IMR-90 (cell line): ENCODE results near the gene THSD8.
A peak's percentile ranks its signal among the peaks of the same experiment; 100 is the strongest.

Experiments used
- BHLHE40 ChIP-seq: fragments of 150-350 bp; IDR thresholded peaks from 2 replicates; pipeline ENCODE4 v1.6.1; 2016; ENCODE audit warnings: mild to moderate bottlenecking, low read depth, low read length
- CEBPB ChIP-seq: IDR thresholded peaks from 2 replicates; pipeline ENCODE4 v1.6.1; 2012; ENCODE audit warnings: low read depth, low read length, improper control_type of control experiment
- CHD1 ChIP-seq: IDR thresholded peaks from 2 replicates; pipeline ENCODE4 v1.6.1; 2012; ENCODE audit warnings: low read depth, low read length, improper control_type of control experiment
- ELK1 ChIP-seq: fragments of 150-350 bp; IDR thresholded peaks from 2 replicates; pipeline ENCODE4 v1.6.1; 2016; ENCODE audit warnings: low read depth, mild to moderate bottlenecking, low read length, moderate library complexity, borderline replicate concordance
- FOS ChIP-seq: fragments of 150-350 bp; IDR thresholded peaks from 2 replicates; pipeline ENCODE4 v1.6.1; 2016; ENCODE audit warnings: low read depth, low read length
- MAZ ChIP-seq: IDR thresholded peaks from 2 replicates; pipeline ENCODE4 v1.6.1; 2012; ENCODE audit warnings: low read depth, mild to moderate bottlenecking, low read length, improper control_type of control experiment, moderate library complexity, borderline replicate concordance
- MXI1 ChIP-seq: IDR thresholded peaks from 2 replicates; pipeline ENCODE4 v1.6.1; 2012; ENCODE audit warnings: low read depth, mild to moderate bottlenecking, low read length, moderate library complexity, borderline replicate concordance
- NFE2L2 ChIP-seq: fragments of 150-350 bp; IDR thresholded peaks from 2 replicates; pipeline ENCODE4 v1.6.1; 2016; ENCODE audit warnings: low read depth, mild to moderate bottlenecking, low read length
- POLR2A ChIP-seq: IDR thresholded peaks from 2 replicates; pipeline ENCODE4 v1.6.1; 2012; ENCODE audit warnings: mild to moderate bottlenecking, low read depth, low read length
- RAD21 ChIP-seq: IDR thresholded peaks from 2 replicates; pipeline ENCODE4 v1.6.1; 2012; ENCODE audit warnings: low read length, improper control_type of control experiment
- RCOR1 ChIP-seq: IDR thresholded peaks from 2 replicates; pipeline ENCODE4 v1.6.1; 2012; ENCODE audit warnings: mild to moderate bottlenecking, low read length, improper control_type of control experiment; ENCODE audit not compliant: insufficient replicate concordance
- RFX5 ChIP-seq: IDR thresholded peaks from 2 replicates; pipeline ENCODE4 v1.8.0; 2012; ENCODE audit warnings: low read depth, mild to moderate bottlenecking, low read length, moderate library complexity
- TF ChIP-seq, protein P1 (sequence below): conservative IDR thresholded peaks from 2 replicates; pipeline ENCODE4 v1.5.1; 2012; ENCODE audit warnings: mild to moderate bottlenecking, low read depth, low read length, improper control_type of control experiment
- TF ChIP-seq, protein P2 (sequence below): fragments of 150-350 bp; IDR thresholded peaks from 2 replicates; pipeline ENCODE4 v1.6.1; 2017; ENCODE audit warnings: mild to moderate bottlenecking, antibody characterized with exemption, low read length, low read depth

- TF ChIP-seq RCOR1 (no peak), ELK1 (no peak), RAD21 (no peak), POLR2A (no peak), FOS (0 out of 2 replicates have a peak, but pooled peaks have one; percentile 11), MXI1 (peak; percentile 67; the same call in 1 of the 2 replicates), NFE2L2 (no peak), BHLHE40 (no peak), MAZ (no peak; the same call in 1 of the 2 replicates), CEBPB (no peak), RFX5 (no peak), CHD1 (no peak)
- TF ChIP-seq, protein P1, sequence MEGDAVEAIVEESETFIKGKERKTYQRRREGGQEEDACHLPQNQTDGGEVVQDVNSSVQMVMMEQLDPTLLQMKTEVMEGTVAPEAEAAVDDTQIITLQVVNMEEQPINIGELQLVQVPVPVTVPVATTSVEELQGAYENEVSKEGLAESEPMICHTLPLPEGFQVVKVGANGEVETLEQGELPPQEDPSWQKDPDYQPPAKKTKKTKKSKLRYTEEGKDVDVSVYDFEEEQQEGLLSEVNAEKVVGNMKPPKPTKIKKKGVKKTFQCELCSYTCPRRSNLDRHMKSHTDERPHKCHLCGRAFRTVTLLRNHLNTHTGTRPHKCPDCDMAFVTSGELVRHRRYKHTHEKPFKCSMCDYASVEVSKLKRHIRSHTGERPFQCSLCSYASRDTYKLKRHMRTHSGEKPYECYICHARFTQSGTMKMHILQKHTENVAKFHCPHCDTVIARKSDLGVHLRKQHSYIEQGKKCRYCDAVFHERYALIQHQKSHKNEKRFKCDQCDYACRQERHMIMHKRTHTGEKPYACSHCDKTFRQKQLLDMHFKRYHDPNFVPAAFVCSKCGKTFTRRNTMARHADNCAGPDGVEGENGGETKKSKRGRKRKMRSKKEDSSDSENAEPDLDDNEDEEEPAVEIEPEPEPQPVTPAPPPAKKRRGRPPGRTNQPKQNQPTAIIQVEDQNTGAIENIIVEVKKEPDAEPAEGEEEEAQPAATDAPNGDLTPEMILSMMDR: no peak
- TF ChIP-seq, protein P2, sequence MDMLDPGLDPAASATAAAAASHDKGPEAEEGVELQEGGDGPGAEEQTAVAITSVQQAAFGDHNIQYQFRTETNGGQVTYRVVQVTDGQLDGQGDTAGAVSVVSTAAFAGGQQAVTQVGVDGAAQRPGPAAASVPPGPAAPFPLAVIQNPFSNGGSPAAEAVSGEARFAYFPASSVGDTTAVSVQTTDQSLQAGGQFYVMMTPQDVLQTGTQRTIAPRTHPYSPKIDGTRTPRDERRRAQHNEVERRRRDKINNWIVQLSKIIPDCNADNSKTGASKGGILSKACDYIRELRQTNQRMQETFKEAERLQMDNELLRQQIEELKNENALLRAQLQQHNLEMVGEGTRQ: no peak
Observed at GRCh38 chr19:12806242-12807081, 4.6 kb downstream of the THSD8 start, which contains the start of gene RNASEH2A.
